Measurements from ENCODE around the gene R3HDM4. TPM values are rescaled to one million over a fixed set of nuclear protein-coding genes. Genes with fewer than 3 reads are reported as not detected.

Gene R3HDM4
- total RNA-seq, 5 donors from 2014 or later (not counting 1 experiment from before 2014, with no cell fraction given) = 190 to 252 (median 220) TPM

DNA sequence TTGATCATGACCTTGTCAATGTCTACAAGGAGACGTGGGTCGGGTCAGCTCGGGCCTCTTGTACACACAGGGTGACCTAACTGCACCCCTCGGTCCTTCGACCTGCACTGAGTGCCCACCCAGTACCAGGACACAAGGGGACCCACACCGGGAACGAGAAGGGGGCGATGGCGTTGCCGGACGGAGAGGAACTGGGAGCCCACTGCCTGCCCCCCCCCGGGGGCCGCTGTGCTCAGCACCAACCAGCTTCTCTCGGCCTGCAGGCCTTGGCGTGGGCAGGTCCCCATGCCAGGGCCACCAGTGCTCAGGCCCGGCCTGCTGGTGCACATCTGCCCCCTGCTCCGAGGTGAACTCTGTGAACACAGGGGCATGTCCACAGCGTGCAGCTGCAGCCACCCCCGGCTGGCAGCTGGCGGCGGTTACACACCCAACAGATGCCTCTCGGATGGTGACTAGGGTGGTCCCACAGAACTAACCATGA, 39.4 kb downstream of the R3HDM4 start:
- ChIA-PET CTCF (interaction anchor here in 1 of 2 donors (1.5 kb wide), 1 partner anchor 20 kb away, joined by 5 read pairs; the partner anchor contains the start of genes MED16 and RNU6-9), POLR2A (interaction anchor here in 1 of 2 donors (0.6 kb wide), 1 partner anchor 37 kb away, joined by 4 read pairs; no protein-coding TSS in a partner anchor)
- WGBS (ENCODE audit: insufficient coverage) = 98% methylated on average over 22 of the region's 22 CpGs
- H3K36me3 Mint-ChIP-seq = peaks cover 12% of the 10 kb centered on the region
- H3K27ac ChIP-seq (ENCODE audit: low read length) = no peak overlapping the region
- H3K27ac Mint-ChIP-seq = no peak overlapping the region
- peaks cover 12 to 21% of the 10 kb centered on the region in 2 donors for H3K36me3 ChIP-seq (ENCODE audit: control insufficient read depth in 2 of 2, extremely low read depth in 1 of 2, insufficient read depth in 1 of 2, low read length in 1 of 2)
- no peaks in the 10 kb centered on the region for H3K27me3 Mint-ChIP-seq
- no peaks in the 10 kb centered on the region for H3K9me3 Mint-ChIP-seq
- H3K4me1 ChIP-seq (ENCODE audit: control insufficient read depth in 1 of 2, extremely low read depth in 1 of 2, insufficient read depth in 2 of 2, low read length in 2 of 2) = peaks cover 2 to 30% of the 10 kb centered on the region in 2 experiments
- no peak for DNase-seq
- no peaks in the 10 kb centered on the region for H3K27me3 ChIP-seq (replicated peaks in 1 of 2; ENCODE audit: control insufficient read depth in 2 of 2, extremely low read depth in 1 of 2, insufficient read depth in 2 of 2, low read length in 1 of 2)
- H3K4me1 Mint-ChIP-seq = peaks cover 10 to 15% (median 14%) of the 10 kb centered on the region in 3 donors
- no peak overlapping the region for H3K4me3 Mint-ChIP-seq
- no peak for ATAC-seq (replicated peaks in 1 of 4)
- no peak overlapping the region for H3K4me3 ChIP-seq (ENCODE audit: control insufficient read depth in 1 of 2, extremely low read depth in 1 of 2, low read length in 1 of 2)
- no peaks in the 10 kb centered on the region for H3K9me3 ChIP-seq

GRCh38 chr19:873084-873483, 39.9 kb downstream of the R3HDM4 start:
- Histone ChIP-seq H3K4me1 (ENCODE audit: control insufficient read depth in 1 of 2, extremely low read depth in 1 of 2, insufficient read depth in 2 of 2, low read length in 2 of 2) (peaks cover 2 to 30% of the 10 kb centered on the region in 2 experiments), H3K27ac (ENCODE audit: low read length) (no peak overlapping the region), H3K9me3 (no peaks in the 10 kb centered on the region), H3K4me3 (ENCODE audit: control insufficient read depth in 1 of 2, extremely low read depth in 1 of 2, low read length in 1 of 2) (no peak overlapping the region), H3K27me3 (replicated peaks in 1 of 2; ENCODE audit: control insufficient read depth in 2 of 2, extremely low read depth in 1 of 2, insufficient read depth in 2 of 2, low read length in 1 of 2) (no peaks in the 10 kb centered on the region), H3K36me3 (ENCODE audit: control insufficient read depth in 2 of 2, extremely low read depth in 1 of 2, insufficient read depth in 1 of 2, low read length in 1 of 2) (peaks cover 12 to 22% of the 10 kb centered on the region in 2 donors)
- no peaks in the 10 kb centered on the region for H3K27me3 Mint-ChIP-seq
- peak; percentile 59 to 92 (median 80) for DNase-seq
- H3K4me1 Mint-ChIP-seq = peaks cover 10 to 15% (median 14%) of the 10 kb centered on the region in 3 donors
- no peaks in the 10 kb centered on the region for H3K9me3 Mint-ChIP-seq
- H3K27ac Mint-ChIP-seq = peak overlapping the region in 1 of 2 donors; percentile 65
- peak; percentile 74 to 86 (median 82) for ATAC-seq (replicated peaks in 1 of 4)
- peaks cover 12% of the 10 kb centered on the region for H3K36me3 Mint-ChIP-seq
- CTCF ChIA-PET = interaction anchor here in 1 of 2 donors (1.0 to 1.5 kb wide), 2 partner anchors 9 to 20 kb away, joined by 5 to 8 read pairs; partner anchors contain the start of genes MED16 and RNU6-9
- peak overlapping the region in 1 of 3 donors; percentile 79 for H3K4me3 Mint-ChIP-seq
- POLR2A ChIA-PET = no interaction called here
- WGBS (ENCODE audit: insufficient coverage) = 37% methylated on average over 6 of the region's 13 CpGs

- Mint-ChIP-seq H3K27me3 (no peaks in the 10 kb centered on the region), H3K9me3 (no peaks in the 10 kb centered on the region), H3K4me3 (peak overlapping the region; percentile 71 to 79 (median 79)), H3K27ac (peak overlapping the region; percentile 89 to 92), H3K4me1 (peaks cover 10 to 17% (median 16%) of the 10 kb centered on the region in 3 donors), H3K36me3 (peaks cover 14% of the 10 kb centered on the region)
- Histone ChIP-seq H3K27me3 (replicated peaks in 1 of 2; ENCODE audit: control insufficient read depth in 2 of 2, extremely low read depth in 1 of 2, insufficient read depth in 2 of 2, low read length in 1 of 2) (no peaks in the 10 kb centered on the region), H3K27ac (ENCODE audit: low read length) (peak overlapping the region; percentile 65), H3K36me3 (ENCODE audit: control insufficient read depth in 2 of 2, extremely low read depth in 1 of 2, insufficient read depth in 1 of 2, low read length in 1 of 2) (peaks cover 12 to 27% of the 10 kb centered on the region in 2 donors), H3K9me3 (no peaks in the 10 kb centered on the region), H3K4me3 (ENCODE audit: control insufficient read depth in 1 of 2, extremely low read depth in 1 of 2, low read length in 1 of 2) (peak overlapping the region in 1 of 2 donors; percentile 31), H3K4me1 (ENCODE audit: control insufficient read depth in 1 of 2, extremely low read depth in 1 of 2, insufficient read depth in 2 of 2, low read length in 2 of 2) (peaks cover 2 to 33% of the 10 kb centered on the region in 2 experiments)
- ATAC-seq (replicated peaks in 1 of 4) = peak; percentile 79 to 83 (median 81)
- WGBS (ENCODE audit: insufficient coverage) = 43% methylated on average over 15 of the region's 27 CpGs
- ChIA-PET CTCF (interaction anchor here in 1 of 2 donors (1.0 to 1.5 kb wide), 2 partner anchors 9 to 21 kb away, joined by 5 to 8 read pairs; partner anchors contain the start of genes MED16 and RNU6-9), POLR2A (interaction anchor here in 1 of 2 donors (0.7 kb wide), 1 partner anchor 38 kb away, joined by 5 read pairs; no protein-coding TSS in a partner anchor)
- DNase-seq = peak; percentile 70 to 92 (median 84)
Observed at GRCh38 chr19:872266-872951, 40.6 kb downstream of the R3HDM4 start.

DNA sequence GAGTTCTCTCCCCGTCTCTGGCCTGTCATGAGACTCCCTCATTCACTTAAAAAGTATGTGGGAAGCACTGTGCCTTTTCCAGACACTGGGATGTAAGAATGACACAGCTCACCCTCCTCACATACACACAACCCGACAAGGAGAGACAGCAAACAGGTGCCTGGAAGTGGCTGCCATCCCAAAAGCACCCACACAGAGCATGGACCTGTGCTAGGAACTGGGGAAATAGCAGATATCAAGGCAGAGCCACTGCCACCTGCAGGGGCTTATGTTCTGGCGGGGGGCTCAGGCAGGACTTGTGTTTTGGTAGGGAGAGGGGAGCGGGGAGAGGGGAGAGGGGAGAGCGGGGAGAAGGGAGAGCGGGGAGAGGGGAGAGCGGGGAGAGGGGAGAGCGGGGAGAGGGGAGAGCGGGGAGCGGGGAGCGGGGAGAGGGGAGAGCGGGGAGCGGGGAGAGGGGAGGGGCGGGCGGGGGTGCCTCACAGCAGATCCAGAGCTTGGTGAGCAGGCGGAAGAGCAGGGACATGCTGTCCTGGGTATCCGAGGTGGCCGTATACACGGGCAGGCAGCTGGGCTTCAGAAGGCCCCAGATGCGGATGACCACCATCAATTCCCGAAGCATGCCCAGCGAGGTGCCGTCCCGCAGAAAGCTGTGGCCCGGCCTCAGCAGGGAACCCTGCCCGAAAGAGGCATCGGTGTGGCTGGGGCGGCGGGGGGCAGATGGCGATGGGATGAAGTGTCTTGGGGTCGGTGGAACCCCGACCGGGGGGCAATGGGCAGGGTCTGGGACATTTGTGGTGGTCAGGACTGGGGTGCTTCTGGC, 41.4 kb downstream of the R3HDM4 start:
- CTCF ChIA-PET = interaction anchor here in 1 of 2 donors (1.0 kb wide), 1 partner anchor 8 kb away, joined by 8 read pairs; no protein-coding TSS in a partner anchor
- Mint-ChIP-seq H3K27ac (peak overlapping the region; percentile 90 to 92), H3K4me3 (peak overlapping the region; percentile 71 to 79 (median 79)), H3K9me3 (no peaks in the 10 kb centered on the region), H3K27me3 (no peaks in the 10 kb centered on the region), H3K4me1 (peaks cover 10 to 18% (median 17%) of the 10 kb centered on the region in 3 donors), H3K36me3 (peaks cover 16% of the 10 kb centered on the region)
- peak in 6 of 35 experiments; percentile 15 to 62 (median 36) for DNase-seq
- POLR2A ChIA-PET = interaction anchor here in 1 of 2 donors (0.7 kb wide), 1 partner anchor 39 kb away, joined by 5 read pairs; no protein-coding TSS in a partner anchor
- ATAC-seq (replicated peaks in 1 of 4) = peak in 2 of 4 experiments; percentile 0 to 7
- Histone ChIP-seq H3K4me3 (ENCODE audit: control insufficient read depth in 1 of 2, extremely low read depth in 1 of 2, low read length in 1 of 2) (no peak overlapping the region), H3K27ac (ENCODE audit: low read length) (peak overlapping the region; percentile 65), H3K4me1 (ENCODE audit: control insufficient read depth in 1 of 2, extremely low read depth in 1 of 2, insufficient read depth in 2 of 2, low read length in 2 of 2) (peaks cover 2 to 33% of the 10 kb centered on the region in 2 experiments), H3K36me3 (ENCODE audit: control insufficient read depth in 2 of 2, extremely low read depth in 1 of 2, insufficient read depth in 1 of 2, low read length in 1 of 2) (peaks cover 12 to 23% of the 10 kb centered on the region in 2 donors), H3K9me3 (no peaks in the 10 kb centered on the region), H3K27me3 (replicated peaks in 1 of 2; ENCODE audit: control insufficient read depth in 2 of 2, extremely low read depth in 1 of 2, insufficient read depth in 2 of 2, low read length in 1 of 2) (no peaks in the 10 kb centered on the region)
- 94% methylated on average over 18 of the region's 33 CpGs for WGBS (ENCODE audit: insufficient coverage)

DNA sequence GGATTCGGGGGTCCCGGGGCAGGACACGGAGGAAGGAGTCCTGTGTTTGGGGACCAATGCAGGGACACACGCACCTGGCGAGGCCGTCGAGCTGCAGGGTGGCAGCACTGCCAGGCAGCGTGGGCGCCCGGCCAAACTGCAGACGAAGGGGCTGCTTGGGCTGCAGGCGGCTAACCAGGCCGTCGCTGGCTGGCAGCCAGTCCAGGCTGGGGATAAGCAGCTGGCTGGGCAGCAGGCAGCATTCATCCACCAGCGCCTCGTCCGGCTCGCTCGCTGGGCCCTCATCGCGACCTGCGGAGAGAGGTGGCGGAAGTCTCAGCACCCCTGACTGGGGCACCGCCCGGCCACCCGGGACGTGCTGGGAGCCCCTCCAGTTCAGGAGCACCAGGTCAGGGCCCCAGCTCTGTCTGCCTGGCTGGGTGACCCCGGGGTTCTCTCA, 42.0 kb downstream of the R3HDM4 start:
- H3K9me3 Mint-ChIP-seq = no peaks in the 10 kb centered on the region

More for the DNA sequence above, 42.0 kb downstream of the R3HDM4 start:
- H3K27me3 ChIP-seq (replicated peaks in 1 of 2; ENCODE audit: control insufficient read depth in 2 of 2, extremely low read depth in 1 of 2, insufficient read depth in 2 of 2, low read length in 1 of 2) = no peaks in the 10 kb centered on the region
- ChIA-PET CTCF (no interaction called here), POLR2A (no interaction called here)
- 98% methylated on average over 28 of the region's 28 CpGs for WGBS (ENCODE audit: insufficient coverage)
- H3K27ac Mint-ChIP-seq = no peak overlapping the region
- no peaks in the 10 kb centered on the region for H3K9me3 ChIP-seq
- peaks cover 11% of the 10 kb centered on the region for H3K36me3 Mint-ChIP-seq
- no peak for ATAC-seq (replicated peaks in 1 of 4)
- no peak for DNase-seq
- H3K36me3 ChIP-seq (ENCODE audit: control insufficient read depth in 2 of 2, extremely low read depth in 1 of 2, insufficient read depth in 1 of 2, low read length in 1 of 2) = peaks cover 9 to 23% of the 10 kb centered on the region in 2 donors
- no peak overlapping the region for H3K4me3 ChIP-seq (ENCODE audit: control insufficient read depth in 1 of 2, extremely low read depth in 1 of 2, low read length in 1 of 2)
- H3K27me3 Mint-ChIP-seq = no peaks in the 10 kb centered on the region
- H3K27ac ChIP-seq (ENCODE audit: low read length) = no peak overlapping the region
- peak overlapping the region in 1 of 3 donors; percentile 59 for H3K4me3 Mint-ChIP-seq
- peaks cover 2 to 33% of the 10 kb centered on the region in 2 experiments for H3K4me1 ChIP-seq (ENCODE audit: control insufficient read depth in 1 of 2, extremely low read depth in 1 of 2, insufficient read depth in 2 of 2, low read length in 2 of 2)
- peaks cover 10 to 18% (median 17%) of the 10 kb centered on the region in 3 donors for H3K4me1 Mint-ChIP-seq

All from T-cell (primary cell).